GM19351 (cell line): Measurements from ENCODE around the gene GTF2A2.
A peak's percentile ranks its signal among the peaks of the same experiment; 100 is the strongest.
"Not testable (repeated sequence)": the region's sequence is repeated elsewhere in the genome, so short reads cannot be mapped to it uniquely, and the experiment has no call there.

Experiments
- ATAC-seq: cut with Tn5 transposase; IDR thresholded peaks from one replicate; pipeline ENCODE4 v1.9.1; 2021; ENCODE audit warnings: mild to moderate bottlenecking, moderate library complexity; ENCODE audit not compliant: unreplicated experiment

Gene GTF2A2

GRCh38 chr15:59676565-59676964 lies 19.2 kb upstream of the GTF2A2 start:
- ATAC-seq = no peak

GRCh38 chr15:59674361-59674877 lies 17.1 kb upstream of the GTF2A2 start:
- no peak for ATAC-seq

- no peak for ATAC-seq
Observed at GRCh38 chr15:59668556-59668955, 11.2 kb upstream of the GTF2A2 start.

- no peak for ATAC-seq
Observed at GRCh38 chr15:59662260-59662659, 4.9 kb upstream of the GTF2A2 start.

GRCh38 chr15:59659366-59659765 lies 2.1 kb upstream of the GTF2A2 start:
- ATAC-seq = no peak

GRCh38 chr15:59657635-59658125 lies 365 bp upstream of the GTF2A2 start:
- ATAC-seq = no peak

- no peak for ATAC-seq
Observed at GRCh38 chr15:59654046-59654445, 3.3 kb downstream of the GTF2A2 start.

GRCh38 chr15:59649603-59650002 lies 7.7 kb downstream of the GTF2A2 start:
- ATAC-seq = no peak

- no peak for ATAC-seq
Observed at GRCh38 chr15:59647085-59647484, 10.2 kb downstream of the GTF2A2 start.

- no peak for ATAC-seq
Observed at GRCh38 chr15:59646277-59646676, 11.0 kb downstream of the GTF2A2 start.

- ATAC-seq = not testable (repeated sequence)
Observed at GRCh38 chr15:59645812-59646211, 11.5 kb downstream of the GTF2A2 start.

- no peak for ATAC-seq
Observed at GRCh38 chr15:59644756-59645155, 12.6 kb downstream of the GTF2A2 start.

- ATAC-seq = no peak
Observed at GRCh38 chr15:59642351-59642750, 15.0 kb downstream of the GTF2A2 start.

GRCh38 chr15:59637507-59637906 lies 19.8 kb downstream of the GTF2A2 start:
- ATAC-seq = not testable (repeated sequence)

- ATAC-seq = no peak
Observed at GRCh38 chr15:59636184-59636583, 21.1 kb downstream of the GTF2A2 start.

- ATAC-seq = no peak
Observed at GRCh38 chr15:59632714-59633113, 24.6 kb downstream of the GTF2A2 start.

- ATAC-seq = peak; percentile 62
Observed at GRCh38 chr15:59622289-59622688, 35.0 kb downstream of the GTF2A2 start.

- ATAC-seq = no peak
Observed at GRCh38 chr15:59618406-59618805, 38.9 kb downstream of the GTF2A2 start.

GRCh38 chr15:59616379-59616778 lies 40.9 kb downstream of the GTF2A2 start:
- ATAC-seq = no peak

- ATAC-seq = no peak
Observed at GRCh38 chr15:59615661-59616060, 41.7 kb downstream of the GTF2A2 start.

- ATAC-seq = no peak
Observed at GRCh38 chr15:59614153-59614552, 43.2 kb downstream of the GTF2A2 start.

- no peak for ATAC-seq
Observed at GRCh38 chr15:59611276-59612260, 45.7 kb downstream of the GTF2A2 start, which contains the start of gene GCNT3. Gene GCNT3 (plus strand): TSS chr15:59611783. CDS start chr15:59618239, 6,456 bp downstream.
